Left colon (tissue), 2 donors: ENCODE data around the gene PDE2A. TPM values are rescaled to one million over a fixed set of nuclear protein-coding genes. Genes with fewer than 3 reads are reported as not detected.

ENCODE experiments used
- ATAC-seq: fragments of 200-7000 bp; cut with Tn5 transposase; one replicate; pipeline ENCODE4 v1.9.1; 2020; ENCODE audit warnings: mild to moderate bottlenecking, moderate library complexity
- DNase-seq, 2 donors: peaks; one replicate each; pipeline ENCODE4 v3.0.0-alpha.2; 2020
- intact Hi-C, 2 donors: fragments of 100-400 bp; cut with DNase I in 1 of 2; cut with micrococcal nuclease in 1 of 2; formaldehyde crosslinking; loops; one replicate each; pipeline versions ENCODE4 v1.11.2 to v1.14.0; 2022; cut with DNase I, micrococcal nuclease
- long read RNA-seq: library from polyadenylated mRNA; unstranded; transcript quantifications from one replicate; pipeline ENCODE4 v2.0.0, GENCODE V29; 2021
- total RNA-seq, 2 donors: library from RNA; stranded (reverse); fragmentation: NEBNext Ultra II Directional; extraction: Animal tissue kit (Norgen Biotek cat#: 25700); gene quantifications; one replicate each; pipeline ENCODE4 v1.2.1, GENCODE V29; 2021
- donor health status: DM: no; HTN: no; CAD: no.
- donor health status: DM: yes; HTN: yes; CAD: no.

Gene PDE2A
- 10 to 100 TPM in 1 of 2 donors, 1 to 10 TPM in 1; 6.6 to 10.4 TPM for total RNA-seq
- long read RNA-seq, full-length matches to known transcripts = 1 of 12 reads
- long read RNA-seq, partial matches to known transcripts = 8 of 12 reads
- long read RNA-seq, other reads (novel, unspliced or antisense) = 3 of 12 reads

GRCh38 chr11:72673943-72674828 is at the start of gene PDE2A:
PDE2A (minus strand) TSS chr11:72674422; CDS start chr11:72674207, 215 bp downstream.
- DNase-seq (no peak), ATAC-seq (no peak)
- intact Hi-C loops = no loop called here

GRCh38 chr11:72723508-72723907 is 49.3 kb upstream of the PDE2A start:
- DNase-seq (no peak), ATAC-seq (no peak)
- intact Hi-C loops = loop anchor here (5.0 to 10.0 kb wide), 3 partner anchors 89 to 461 kb away; partner anchors contain the start of gene ATG16L2 (in 1 of the 2)

GRCh38 chr11:72722050-72722748 is 48.0 kb upstream of the PDE2A start:
- ATAC-seq (peak; percentile 84), DNase-seq (peak; percentile 89 to 90)
- intact Hi-C loops = loop anchor here (5.0 to 10.0 kb wide), 3 partner anchors 90 to 463 kb away; partner anchors contain the start of gene ATG16L2 (in 1 of the 2)

- peak; percentile 68 for ATAC-seq
Observed at GRCh38 chr11:72721689-72722049, 47.4 kb upstream of the PDE2A start.

GRCh38 chr11:72721276-72721675 is 47.1 kb upstream of the PDE2A start:
- intact Hi-C loops = loop anchor here (5.0 to 10.0 kb wide), 3 partner anchors 91 to 464 kb away; partner anchors contain the start of gene ATG16L2 (in 1 of the 2)
- ATAC-seq (no peak), DNase-seq (no peak)

More at GRCh38 chr11:72721689-72722049, 47.4 kb upstream of the PDE2A start:
- intact Hi-C loops = loop anchor here (5.0 to 10.0 kb wide), 3 partner anchors 91 to 463 kb away; partner anchors contain the start of gene ATG16L2 (in 1 of the 2)
- DNase-seq = peak in 1 of 2 donors; percentile 67

GRCh38 chr11:72720784-72721183 is 46.6 kb upstream of the PDE2A start:
- DNase-seq (no peak), ATAC-seq (peak; percentile 47)
- intact Hi-C loops = loop anchor here (5.0 to 10.0 kb wide), 3 partner anchors 92 to 464 kb away; partner anchors contain the start of gene ATG16L2 (in 1 of the 2)

- intact Hi-C loops = loop anchor here (5.0 to 10.0 kb wide), 3 partner anchors 92 to 465 kb away; partner anchors contain the start of gene ATG16L2 (in 1 of the 2)
- no peak for ATAC-seq
- no peak for DNase-seq
Observed at GRCh38 chr11:72720047-72720446, 45.8 kb upstream of the PDE2A start.

- DNase-seq = no peak
- intact Hi-C loops = no loop called here
- no peak for ATAC-seq
Observed at GRCh38 chr11:72719551-72719950, 45.3 kb upstream of the PDE2A start.

- intact Hi-C loops = no loop called here
- ATAC-seq (no peak), DNase-seq (no peak)
Observed at GRCh38 chr11:72719144-72719543, 44.9 kb upstream of the PDE2A start.

GRCh38 chr11:72718101-72718501 is 43.9 kb upstream of the PDE2A start:
- no peak for ATAC-seq
- intact Hi-C loops = no loop called here
- no peak for DNase-seq

- ATAC-seq (no peak), DNase-seq (no peak)
- intact Hi-C loops = no loop called here
Observed at GRCh38 chr11:72716788-72717435, 42.7 kb upstream of the PDE2A start.

- ATAC-seq = no peak
- DNase-seq = no peak
- intact Hi-C loops = no loop called here
Observed at GRCh38 chr11:72716290-72716689, 42.1 kb upstream of the PDE2A start.

- DNase-seq (no peak), ATAC-seq (no peak)
- intact Hi-C loops = no loop called here
Observed at GRCh38 chr11:72712841-72713240, 38.6 kb upstream of the PDE2A start.

- DNase-seq (peak; percentile 46 to 61), ATAC-seq (peak; percentile 32)
- intact Hi-C loops = no loop called here
Observed at GRCh38 chr11:72712168-72712751, 38.0 kb upstream of the PDE2A start.

GRCh38 chr11:72711141-72711540 is 36.9 kb upstream of the PDE2A start:
- intact Hi-C loops = no loop called here
- DNase-seq = no peak
- ATAC-seq = no peak

GRCh38 chr11:72710278-72710677 is 36.1 kb upstream of the PDE2A start:
- ATAC-seq = no peak
- DNase-seq = no peak
- intact Hi-C loops = no loop called here

GRCh38 chr11:72709478-72710238 is 35.4 kb upstream of the PDE2A start:
- ATAC-seq (no peak), DNase-seq (no peak)
- intact Hi-C loops = no loop called here

- intact Hi-C loops = no loop called here
- no peak for ATAC-seq
- no peak for DNase-seq
Observed at GRCh38 chr11:72707032-72707431, 32.8 kb upstream of the PDE2A start.
